OCI-LY7 (cell line): ENCODE results near the gene CCDC169. TPM values are rescaled to one million over a fixed set of nuclear protein-coding genes. Genes with fewer than 3 reads are reported as not detected.

Experiments used
- BruUV-seq: library from RNA; stranded (reverse); fragments of 400-500 nt; replicated peaks from 2 replicates; lab custom pipeline; 2021; lab: Mats Ljungman, UMichigan
- CTCF ChIA-PET: fragments of 300-600 bp; sonication (Branson Sonifier 250); formaldehyde crosslinking; loops from one replicate; lab custom pipeline; 2022; ENCODE audit warnings: antibody characterized with exemption; ENCODE audit not compliant: unreplicated experiment; lab: Charles Lee
- POLR2A ChIA-PET: fragments of 300-600 bp; sonication (Branson Sonifier 250); formaldehyde crosslinking; loops from one replicate; lab custom pipeline; 2022; ENCODE audit warnings: antibody characterized with exemption; lab: Charles Lee
- DNase-seq: peaks from one replicate; pipeline ENCODE4 v3.0.0-alpha.2; 2015; ENCODE audit warnings: low spot score
- H2AFZ ChIP-seq: fragments of 200-600 bp; sonication (generic), shearing (Covaris generic); 2 replicates; pipeline ENCODE4 v1.6.1; 2014; ENCODE audit warnings: mild to moderate bottlenecking, antibody characterized with exemption, low read length, moderate library complexity
- H3K27ac ChIP-seq: fragments of 200-600 bp; sonication (generic); 2 replicates; pipeline ENCODE4 v1.5.1; 2014; ENCODE audit warnings: mixed run types, low read depth, mild to moderate bottlenecking, moderate library complexity, low read length, inconsistent platforms; ENCODE audit not compliant: poor library complexity, severe bottlenecking
- H3K36me3 ChIP-seq: fragments of 200-600 bp; sonication (generic); 2 replicates; pipeline ENCODE4 v1.6.1; 2014; ENCODE audit warnings: mild to moderate bottlenecking, antibody characterized with exemption, low read length, moderate library complexity, mixed read lengths; ENCODE audit not compliant: insufficient read depth
- H3K4me1 ChIP-seq: fragments of 200-600 bp; sonication (generic); 2 replicates; pipeline ENCODE4 v1.5.1; 2014; ENCODE audit warnings: mild to moderate bottlenecking, low read length; ENCODE audit not compliant: insufficient read depth, poor library complexity, severe bottlenecking
- H3K4me2 ChIP-seq: fragments of 200-600 bp; sonication (generic); 2 replicates; pipeline ENCODE4 v1.6.1; 2014; ENCODE audit warnings: mild to moderate bottlenecking, low read length
- H3K4me3 ChIP-seq: fragments of 200-600 bp; sonication (generic); 2 replicates; pipeline ENCODE4 v1.5.1; 2014; ENCODE audit warnings: mild to moderate bottlenecking, low read depth, low read length; ENCODE audit not compliant: poor library complexity, severe bottlenecking
- H3K79me2 ChIP-seq: fragments of 200-600 bp; sonication (generic); 2 replicates; pipeline ENCODE4 v1.6.1; 2016; ENCODE audit warnings: low read depth, mild to moderate bottlenecking, low read length, moderate library complexity, mixed read lengths; ENCODE audit not compliant: insufficient read depth
- H3K9me2 ChIP-seq: fragments of 200-600 bp; sonication (generic); 2 replicates; pipeline ENCODE4 v1.6.1; 2016; ENCODE audit warnings: mild to moderate bottlenecking, low read length, mixed read lengths; ENCODE audit not compliant: insufficient read depth
- H3K9me3 ChIP-seq: fragments of 200-600 bp; sonication (generic); 2 replicates; pipeline ENCODE4 v1.6.1; 2014; ENCODE audit warnings: mild to moderate bottlenecking, mixed run types, low read length, mixed read lengths
- H4K20me1 ChIP-seq: fragments of 200-600 bp; sonication (generic); 2 replicates; pipeline ENCODE4 v1.6.1; 2014; ENCODE audit warnings: mild to moderate bottlenecking, antibody characterized with exemption, low read length, moderate library complexity, mixed read lengths; ENCODE audit not compliant: insufficient read depth
- CTCF ChIP-seq: fragments of 200-600 bp; sonication (generic); conservative IDR thresholded peaks from 2 replicates; pipeline ENCODE4 v1.5.1; 2014; ENCODE audit warnings: mild to moderate bottlenecking, antibody characterized with exemption, low read length, moderate library complexity, mixed read lengths
- EZH2phosphoT487 ChIP-seq: fragments of 200-600 bp; sonication (generic); IDR thresholded peaks from 2 replicates; pipeline ENCODE4 v1.6.1; 2018; ENCODE audit warnings: low read depth, borderline replicate concordance, mild to moderate bottlenecking, mixed run types, antibody characterized with exemption, low read length, moderate library complexity, mixed read lengths
- intact Hi-C: fragments of 100-400 bp; cut with micrococcal nuclease; formaldehyde crosslinking; loops from one replicate; pipeline ENCODE4 v1.10.0; 2022; ENCODE audit not compliant: unreplicated experiment
- total RNA-seq, 2 experiments: library from RNA; depleted of rRNA in 1 of 2; stranded (reverse); fragments of >200 nt in 1 of 2; shearing (Covaris generic) in 1 of 2; gene quantifications; 2 replicates each; pipeline ENCODE4 v1.2.3, GENCODE V29; 2014 to 2022

The CCDC169 gene
- total RNA-seq, 2 experiments from 2014 or later: not detected

GRCh38 chr13:36244990-36245389 is 52.6 kb downstream of the CCDC169 start:
- TF ChIP-seq EZH2phosphoT487 (no peak), CTCF (no peak)
- Histone ChIP-seq H3K79me2 (no peaks in the 10 kb centered on the region), H3K4me1 (no peaks in the 10 kb centered on the region), H3K9me3 (no peaks in the 10 kb centered on the region), H3K36me3 (no peaks in the 10 kb centered on the region), H4K20me1 (no peaks in the 10 kb centered on the region), H3K9me2 (no peaks in the 10 kb centered on the region), H2AFZ (no peak overlapping the region), H3K27ac (no peak overlapping the region), H3K4me2 (no peak overlapping the region), H3K4me3 (no peak overlapping the region)
- no TSS peak for BruUV-seq
- DNase-seq: no peak
- CTCF ChIA-PET: no interaction called here
- POLR2A ChIA-PET: no interaction called here
- intact Hi-C loops: no loop called here

GRCh38 chr13:36244073-36244472 is 53.5 kb downstream of the CCDC169 start:
- ChIA-PET POLR2A (no interaction called here), CTCF (no interaction called here)
- no TSS peak for BruUV-seq
- Histone ChIP-seq H3K9me2 (no peaks in the 10 kb centered on the region), H3K4me3 (no peak overlapping the region), H3K9me3 (no peaks in the 10 kb centered on the region), H3K36me3 (no peaks in the 10 kb centered on the region), H3K27ac (no peak overlapping the region), H3K4me1 (no peaks in the 10 kb centered on the region), H3K4me2 (no peak overlapping the region), H3K79me2 (no peaks in the 10 kb centered on the region), H4K20me1 (no peaks in the 10 kb centered on the region), H2AFZ (no peak overlapping the region)
- intact Hi-C loops: no loop called here
- TF ChIP-seq EZH2phosphoT487: no peak
- TF ChIP-seq CTCF: no peak
- no peak for DNase-seq

- no peak for DNase-seq
- ChIA-PET CTCF (no interaction called here), POLR2A (no interaction called here)
- intact Hi-C loops: no loop called here
- TF ChIP-seq EZH2phosphoT487 (no peak), CTCF (no peak)
- Histone ChIP-seq H4K20me1 (no peaks in the 10 kb centered on the region), H3K36me3 (no peaks in the 10 kb centered on the region), H3K9me3 (no peaks in the 10 kb centered on the region), H3K79me2 (no peaks in the 10 kb centered on the region), H3K27ac (no peak overlapping the region), H3K4me1 (no peaks in the 10 kb centered on the region), H3K4me2 (no peak overlapping the region), H3K9me2 (no peaks in the 10 kb centered on the region), H3K4me3 (no peak overlapping the region), H2AFZ (no peak overlapping the region)
- no TSS peak for BruUV-seq
These were observed 54.9 kb downstream of the CCDC169 start for GRCh38 chr13:36242761-36243160.
